Epithelial cell of esophagus (primary cell): Measurements from ENCODE around the gene PTPN12.
A peak's percentile ranks its signal among the peaks of the same experiment; 100 is the strongest.
"Not testable (repeated sequence)": the region's sequence is repeated elsewhere in the genome, so short reads cannot be mapped to it uniquely, and the experiment has no call there.

Source experiments
- DNase-seq: peaks from one replicate; pipeline ENCODE4 v3.0.0; 2010; ENCODE audit warnings: low read depth
- H3K4me3 ChIP-seq: 2 replicates; pipeline ENCODE4 v1.5.1; 2011; ENCODE audit warnings: mild to moderate bottlenecking, low read length, control low read depth
- CTCF ChIP-seq: IDR thresholded peaks from 2 replicates; pipeline ENCODE4 v1.5.1; 2011; ENCODE audit warnings: low read depth, mild to moderate bottlenecking, low read length, control low read depth, inconsistent platforms; ENCODE audit not compliant: insufficient read depth; ENCODE audit errors: missing control alignments

Gene PTPN12

DNA sequence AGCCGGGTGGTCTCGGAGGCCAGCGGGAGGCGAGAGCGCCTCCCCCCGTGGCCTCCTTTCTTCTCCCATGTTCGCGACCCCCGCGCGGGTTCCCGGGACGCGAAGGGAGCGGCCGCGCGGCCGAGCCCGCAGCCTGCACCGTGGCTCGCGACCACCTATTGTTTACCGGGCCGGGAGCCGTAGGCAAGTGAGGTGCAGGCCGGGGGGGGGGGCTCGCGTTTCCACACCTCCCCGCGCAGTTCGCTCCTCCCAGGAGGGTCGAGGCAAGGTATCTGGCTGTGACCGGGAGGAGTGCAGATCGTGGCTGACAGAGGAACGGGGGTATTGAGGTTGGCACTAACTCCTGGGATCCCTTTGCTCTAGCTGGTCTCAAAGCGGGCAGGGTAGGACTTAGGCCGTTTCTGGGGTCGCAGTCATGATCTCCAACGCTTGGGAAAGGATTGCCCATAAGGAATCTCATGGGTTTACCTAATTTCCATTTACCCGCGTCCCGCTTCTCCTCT is 734 bp downstream of the PTPN12 start:
- no peak for TF ChIP-seq CTCF
- peak; percentile 54 for DNase-seq

GRCh38 chr7:77538281-77539212 is 1.5 kb downstream of the PTPN12 start:
- DNase-seq: peak; percentile 95
- no peak for TF ChIP-seq CTCF
- peak overlapping the region; percentile 89 for H3K4me3 ChIP-seq

More for the DNA sequence above, 734 bp downstream of the PTPN12 start:
- peak overlapping the region; percentile 89 for H3K4me3 ChIP-seq

GRCh38 chr7:77540402-77540822 is 3.3 kb downstream of the PTPN12 start:
- no peak for TF ChIP-seq CTCF
- no peak overlapping the region for H3K4me3 ChIP-seq
- no peak for DNase-seq

DNA sequence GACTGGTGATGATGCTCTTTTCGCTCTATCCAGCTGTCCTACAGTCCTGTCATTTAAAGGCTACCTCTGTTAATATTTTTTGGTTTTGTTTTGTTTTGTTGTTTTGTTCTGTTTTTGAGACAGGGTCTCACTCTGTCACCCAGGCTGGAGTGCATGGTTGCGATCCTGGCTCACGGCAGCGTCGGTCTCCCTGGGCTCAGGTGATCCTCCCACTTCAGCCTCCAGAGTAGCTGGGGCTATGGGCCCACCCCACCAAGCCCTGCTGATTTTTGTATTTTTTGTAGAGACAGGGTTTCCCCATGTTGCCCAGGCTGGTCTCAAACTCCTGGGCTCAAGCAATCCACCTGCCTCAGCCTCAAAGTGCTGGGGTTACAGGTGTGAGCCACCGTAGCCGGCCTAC is 3.9 kb downstream of the PTPN12 start:
- not testable (repeated sequence) for DNase-seq, H3K4me3 ChIP-seq

DNA sequence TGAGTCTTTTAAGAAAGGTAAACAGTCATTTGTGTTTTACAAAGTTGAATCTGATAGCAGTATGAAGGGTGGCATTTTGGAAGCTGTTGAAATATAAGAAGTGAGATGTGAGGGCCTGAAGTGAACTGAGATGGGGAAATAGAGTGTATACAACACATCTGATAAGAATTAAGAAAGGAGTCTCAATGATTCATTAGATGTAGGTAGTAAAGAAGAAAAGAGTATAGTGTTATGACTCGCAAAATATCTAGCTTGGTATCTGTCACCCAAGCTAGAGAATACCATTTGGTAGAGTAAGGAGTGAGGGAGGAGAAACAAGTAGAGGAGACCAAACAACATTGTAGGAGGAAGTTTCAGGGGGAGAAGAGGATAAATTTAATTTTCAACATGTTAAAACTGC is 5.3 kb downstream of the PTPN12 start:
- H3K4me3 ChIP-seq: no peak overlapping the region
- peak; percentile 69 for DNase-seq
- no peak for TF ChIP-seq CTCF

DNA sequence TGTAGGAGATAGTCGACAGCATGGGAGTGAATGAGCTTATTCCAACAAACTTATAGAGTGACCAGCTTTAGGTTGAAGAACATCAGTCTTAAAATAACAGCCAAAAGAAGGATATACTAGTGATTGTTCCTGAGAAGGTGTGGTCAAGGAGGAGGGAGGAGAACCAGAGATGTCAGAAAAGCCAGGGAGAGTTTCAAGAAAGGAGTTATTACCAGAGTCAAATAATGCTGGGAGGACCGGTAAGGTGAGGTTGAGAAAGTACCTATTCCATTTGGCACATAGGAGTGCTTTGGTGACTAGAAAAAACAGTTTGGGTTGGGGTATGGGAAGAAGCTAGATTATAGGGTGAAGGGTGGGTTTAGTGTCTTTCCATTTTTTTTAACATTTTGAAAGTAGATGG is 5.8 kb downstream of the PTPN12 start:
- peak; percentile 57 for DNase-seq
- TF ChIP-seq CTCF: no peak
- no peak overlapping the region for H3K4me3 ChIP-seq

DNA sequence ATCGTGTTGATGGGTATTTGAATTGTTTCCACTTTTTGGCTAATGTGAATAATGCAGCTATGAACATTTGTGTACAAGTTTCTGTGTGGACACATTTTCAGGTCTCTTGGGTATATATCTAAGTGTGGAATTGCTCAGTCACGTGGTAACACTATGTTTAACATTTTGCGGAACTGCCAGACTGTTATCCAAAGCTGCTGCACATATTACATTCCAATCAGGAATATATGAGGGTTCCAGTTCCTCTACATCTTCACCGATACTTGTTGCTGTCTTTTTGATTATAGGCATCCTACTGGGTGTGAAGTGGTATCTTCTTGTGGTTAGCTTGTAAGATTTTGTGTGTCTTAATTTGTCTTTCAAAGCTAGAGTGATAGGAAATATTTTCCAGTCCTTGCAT is 6.8 kb downstream of the PTPN12 start:
- H3K4me3 ChIP-seq: no peak overlapping the region
- no peak for TF ChIP-seq CTCF

More for the DNA sequence above, 6.8 kb downstream of the PTPN12 start:
- no peak for DNase-seq
